CD4-positive, alpha-beta T cell treated with Interleukin-17A for 1 hour (primary cell): ENCODE results near the gene GALNT10.

ENCODE experiments used
- DNase-seq: peaks from one replicate; pipeline ENCODE4 v3.0.0-alpha.2; 2020

GALNT10 gene

DNA sequence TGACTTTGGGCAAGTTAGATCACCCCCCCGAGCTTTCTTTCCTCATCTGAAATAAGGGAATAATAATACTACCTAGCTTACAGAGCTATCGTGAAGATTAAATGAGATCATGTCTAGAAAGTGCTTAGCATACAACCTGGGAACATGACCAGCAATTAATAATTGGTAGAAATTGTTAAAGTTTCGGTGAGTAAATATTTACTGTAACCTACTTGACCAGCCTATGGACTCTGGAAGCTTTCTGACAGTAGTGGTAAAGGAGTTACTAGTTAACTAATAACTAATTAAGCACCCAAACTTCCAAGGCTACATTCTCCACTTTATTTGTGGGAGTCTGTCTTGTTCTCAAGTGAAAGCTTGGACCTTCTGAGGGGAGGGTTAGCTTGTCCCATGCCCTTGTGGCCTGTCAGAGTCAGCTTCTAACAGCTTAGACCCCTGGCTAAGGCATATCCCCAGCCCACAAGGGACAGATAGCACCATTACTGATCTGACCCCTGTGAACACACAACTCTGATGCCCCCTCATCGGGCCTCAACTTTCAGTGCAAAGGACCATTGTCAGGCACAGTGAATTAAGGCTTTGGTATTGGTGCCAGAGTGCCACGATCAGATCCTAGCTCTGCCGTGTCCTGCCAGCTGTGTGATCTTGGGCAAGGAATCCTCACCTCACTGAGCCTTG lies 196.6 kb downstream of the GALNT10 start:
- no peak for DNase-seq

GRCh38 chr5:154388842-154389241 lies 198.3 kb downstream of the GALNT10 start:
- DNase-seq, result no peak

GRCh38 chr5:154390096-154390495 lies 199.6 kb downstream of the GALNT10 start:
- DNase-seq, result no peak

DNA sequence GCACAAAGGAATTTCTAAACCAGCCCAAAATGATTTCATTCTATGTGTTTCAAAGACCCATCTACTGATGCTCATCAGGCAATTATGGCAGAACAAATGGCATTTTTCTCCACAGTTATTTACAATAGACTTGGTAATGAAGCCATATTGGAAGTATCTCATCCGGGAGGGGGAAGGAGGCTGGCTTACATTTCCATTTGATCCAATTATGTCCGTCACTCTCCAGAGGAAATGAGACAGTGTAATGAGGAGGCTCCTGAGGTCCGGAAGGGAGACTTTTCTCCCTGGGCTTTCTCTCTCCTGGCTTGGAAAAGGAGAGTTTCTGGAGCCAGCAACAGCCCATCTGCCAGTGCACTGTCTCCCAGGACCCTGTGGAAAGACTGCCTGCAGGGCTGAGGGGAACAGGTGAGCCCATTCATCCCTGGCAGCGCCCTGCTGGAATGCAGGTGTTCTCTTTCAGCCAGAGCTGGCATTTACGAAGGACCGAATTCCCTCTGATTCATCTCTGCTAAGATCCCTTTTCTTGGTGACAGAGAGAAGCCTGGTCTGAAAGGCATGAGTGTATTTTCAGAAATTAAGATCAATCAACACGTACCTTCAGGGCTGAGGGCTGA lies 200.3 kb downstream of the GALNT10 start:
- DNase-seq, result no peak

- no peak for DNase-seq
Observed at GRCh38 chr5:154391788-154392187, 201.3 kb downstream of the GALNT10 start.

GRCh38 chr5:154393850-154394249 lies 203.3 kb downstream of the GALNT10 start:
- DNase-seq, result no peak

GRCh38 chr5:154394307-154394706 lies 203.8 kb downstream of the GALNT10 start:
- no peak for DNase-seq

DNA sequence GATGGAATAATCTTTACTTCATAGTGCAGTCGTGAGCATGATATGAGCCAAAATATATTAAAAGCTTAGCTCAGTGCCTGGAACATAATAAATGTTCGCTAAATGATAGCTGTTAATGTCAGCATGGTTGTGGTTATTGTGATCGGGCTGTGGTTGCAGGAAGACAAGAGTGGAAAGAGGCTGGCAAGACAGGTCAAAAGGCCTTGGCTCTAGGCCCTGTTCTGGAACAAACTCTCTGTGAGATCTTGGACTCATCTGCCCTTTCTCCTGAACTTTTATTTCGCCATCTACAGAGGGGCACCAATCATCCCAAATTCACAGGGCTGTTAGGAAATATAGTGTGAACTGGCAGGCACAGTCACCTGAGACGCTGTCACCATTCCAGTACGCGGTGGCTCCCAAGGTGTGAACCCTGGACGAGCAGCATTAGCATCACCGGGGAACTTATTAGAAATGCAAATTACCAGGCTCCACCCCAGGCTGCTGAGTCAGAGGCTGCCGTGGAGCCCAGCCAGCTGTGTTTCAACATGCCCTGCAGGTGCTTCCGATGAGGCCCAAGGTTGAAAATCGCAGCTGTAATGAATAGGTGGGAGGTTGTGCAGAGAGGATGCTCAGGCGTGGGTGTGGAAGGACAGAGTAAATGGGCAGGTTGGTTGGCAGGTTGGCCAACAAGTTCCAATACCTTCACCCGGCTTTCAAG lies 205.0 kb downstream of the GALNT10 start:
- DNase-seq, result no peak

- DNase-seq, result no peak
Observed at GRCh38 chr5:154396128-154396527, 205.6 kb downstream of the GALNT10 start.

DNA sequence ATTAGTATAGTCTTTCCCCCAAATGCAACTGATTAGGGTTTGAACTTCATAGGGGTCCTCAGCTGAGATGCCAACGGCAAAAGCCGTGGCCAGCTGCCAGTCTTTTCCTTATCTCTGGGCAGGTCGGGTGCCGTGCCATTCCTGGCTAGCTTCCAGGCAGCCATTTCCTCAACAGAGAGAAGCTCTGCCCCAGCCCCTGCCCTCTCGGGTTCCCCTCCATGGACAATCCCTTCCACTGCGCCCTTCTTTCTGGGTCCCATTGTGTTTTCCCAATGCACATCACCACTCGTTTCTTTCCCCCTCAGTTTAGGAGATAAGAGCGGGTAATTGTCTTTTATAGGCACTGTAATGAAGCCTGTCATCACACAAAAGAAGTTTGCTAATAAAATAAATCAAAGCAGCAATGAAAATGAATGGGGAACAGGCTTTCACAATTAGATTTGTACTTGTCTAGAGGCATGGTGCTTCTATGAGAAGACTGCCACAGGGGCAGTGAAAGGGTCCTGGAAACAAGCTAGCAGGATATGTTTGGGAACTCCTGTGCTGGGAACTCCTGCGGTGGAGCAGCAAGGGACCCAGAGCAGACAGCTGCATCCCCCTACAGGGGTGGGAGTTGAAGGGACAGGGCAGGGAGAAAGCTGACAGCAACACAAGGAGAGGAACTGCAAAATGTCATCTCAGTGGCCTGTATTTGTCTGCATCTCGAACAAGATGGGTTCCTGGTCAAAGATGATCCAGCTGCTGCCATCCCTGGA lies 207.3 kb downstream of the GALNT10 start:
- no peak for DNase-seq

DNA sequence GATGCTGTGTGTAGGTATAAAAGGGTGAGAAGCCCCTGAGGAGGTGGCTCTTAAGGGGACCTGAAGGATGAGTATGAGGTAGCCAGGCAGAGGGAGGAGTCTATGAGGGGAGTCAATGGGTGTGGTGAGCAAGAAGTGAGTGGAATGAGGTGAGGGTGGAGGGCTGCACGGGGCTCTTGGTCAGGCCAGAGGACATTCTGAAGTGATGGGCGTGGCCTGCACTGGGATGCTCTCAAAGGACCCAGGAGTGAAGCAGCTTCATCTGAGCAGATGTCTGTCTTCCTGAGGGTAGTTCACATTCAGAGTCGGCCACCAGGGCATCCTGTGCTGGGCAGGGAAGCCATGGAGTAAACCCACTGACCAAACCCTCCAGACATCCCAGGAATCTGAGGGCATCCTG lies 210.1 kb downstream of the GALNT10 start:
- DNase-seq, result no peak

DNA sequence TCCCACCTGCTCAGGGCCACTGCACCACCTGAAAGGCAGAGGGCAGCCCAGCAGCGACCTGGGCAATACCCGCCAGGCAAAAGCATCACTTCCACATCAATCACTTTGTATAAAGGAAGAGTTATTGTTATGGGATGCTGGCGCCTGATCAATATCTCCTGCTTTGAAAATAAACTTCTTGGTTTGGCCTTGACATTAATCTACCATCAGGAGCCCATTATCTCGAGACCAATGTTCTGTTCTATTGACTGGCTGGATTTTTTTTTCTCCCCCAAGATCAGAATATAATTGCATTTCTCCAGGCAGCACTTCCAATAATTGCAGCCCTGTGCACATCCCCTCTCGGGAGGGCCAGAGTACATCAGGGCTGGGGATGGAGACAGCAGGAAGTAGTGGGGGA lies 210.8 kb downstream of the GALNT10 start:
- DNase-seq, result no peak

DNA sequence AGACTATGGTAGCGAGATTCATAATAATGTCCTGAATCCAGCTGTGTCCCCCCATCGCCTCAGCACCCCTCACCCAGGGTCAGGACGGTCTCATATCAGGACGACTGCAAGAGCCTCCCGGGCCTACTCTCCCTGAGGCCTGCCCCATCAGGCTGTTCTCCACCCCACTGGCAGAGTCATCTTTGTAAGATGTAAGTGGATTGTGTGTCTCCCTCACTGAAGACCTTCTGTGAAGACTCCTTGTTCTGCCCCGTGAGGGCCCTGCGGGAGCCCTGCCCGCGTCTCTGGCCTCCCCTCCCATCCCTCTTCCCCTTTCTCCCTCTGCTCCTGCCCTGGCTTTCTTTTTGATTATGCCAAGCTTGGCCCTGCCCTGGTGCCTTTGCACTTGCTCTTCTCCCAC lies 211.4 kb downstream of the GALNT10 start:
- DNase-seq, result no peak

DNA sequence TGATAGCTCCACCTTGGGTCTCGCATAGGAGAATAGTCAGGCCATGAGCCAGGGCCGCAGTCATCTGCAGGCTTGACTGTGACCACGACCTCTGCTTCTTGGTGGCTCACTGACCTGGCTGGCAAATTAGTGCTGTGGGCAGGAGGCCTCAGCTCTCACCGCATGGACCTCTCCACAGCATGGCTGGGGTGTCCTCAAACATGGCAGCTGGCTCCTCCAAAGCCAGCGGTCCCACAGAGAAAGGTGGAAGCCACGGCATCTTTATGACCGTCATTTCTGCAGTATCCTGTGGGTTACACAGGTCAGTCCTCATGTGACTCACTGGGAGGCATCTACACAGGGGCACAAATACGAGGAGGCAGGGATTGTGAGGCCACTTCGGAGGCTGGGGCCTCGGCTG lies 212.1 kb downstream of the GALNT10 start:
- DNase-seq, result no peak

- DNase-seq, result no peak
Observed at GRCh38 chr5:154403234-154403633, 212.7 kb downstream of the GALNT10 start.

DNA sequence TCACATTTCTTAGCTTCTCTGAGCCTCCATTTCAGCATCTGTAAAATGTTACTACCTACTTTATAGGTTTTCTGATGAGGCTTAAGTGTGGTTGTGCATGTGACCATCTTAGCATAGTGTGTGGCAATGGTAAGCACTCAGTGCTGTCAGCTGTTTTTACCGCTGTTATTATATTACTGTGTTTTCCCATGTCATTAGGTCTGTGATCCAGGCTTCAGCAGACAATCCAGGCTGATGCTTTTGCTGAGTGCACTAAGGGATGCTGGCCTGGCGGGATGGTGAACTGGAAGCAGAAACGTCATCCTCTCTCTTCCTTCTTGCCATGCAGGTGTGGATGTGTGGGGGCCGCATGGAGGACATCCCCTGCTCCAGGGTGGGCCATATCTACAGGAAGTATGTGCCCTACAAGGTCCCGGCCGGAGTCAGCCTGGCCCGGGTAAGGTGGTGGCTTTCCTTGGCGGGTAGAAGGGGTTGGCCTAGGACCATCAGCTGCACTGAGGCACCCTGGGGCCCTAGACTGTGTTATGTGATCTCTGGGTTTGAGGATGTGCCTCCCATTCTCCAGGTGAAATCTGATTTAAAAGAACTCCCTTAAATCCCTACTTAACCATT lies 213.3 kb downstream of the GALNT10 start:
- DNase-seq, result no peak

DNA sequence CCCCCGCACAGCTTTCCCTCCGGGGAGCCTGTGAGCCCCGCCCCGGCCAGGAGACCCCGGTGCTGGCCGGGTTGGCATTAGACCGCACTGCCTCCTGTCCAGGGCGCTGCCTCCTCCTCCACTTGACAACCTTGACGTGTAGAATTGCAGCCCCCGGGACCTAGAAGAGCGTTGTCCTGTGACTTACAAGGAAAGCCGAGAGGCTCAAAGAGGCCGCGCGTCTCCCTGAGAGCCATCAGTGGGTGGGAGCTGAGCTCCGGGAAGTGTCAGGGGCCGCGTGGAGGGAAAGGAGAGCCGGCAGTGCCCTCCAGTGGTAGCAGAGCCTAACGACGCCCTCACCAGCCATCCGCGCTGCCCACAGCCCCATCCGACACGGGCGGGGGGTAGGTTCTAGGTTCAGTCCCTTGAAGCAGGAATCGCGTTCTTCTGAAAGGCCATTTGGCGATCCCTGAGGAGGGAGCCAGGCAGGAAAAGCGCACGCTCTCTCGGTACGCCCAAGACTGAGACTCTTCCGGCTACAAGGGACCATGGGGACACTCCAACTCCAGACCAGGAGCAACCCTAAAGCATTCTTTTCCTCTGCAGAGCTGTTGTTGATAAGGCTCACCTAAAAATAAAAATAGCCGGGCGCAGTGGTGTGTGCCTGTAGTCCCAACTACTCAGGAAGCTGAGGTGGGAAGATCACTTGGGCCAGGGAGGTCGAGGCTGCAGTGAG lies 214.7 kb downstream of the GALNT10 start:
- peak; percentile 67 for DNase-seq

DNA sequence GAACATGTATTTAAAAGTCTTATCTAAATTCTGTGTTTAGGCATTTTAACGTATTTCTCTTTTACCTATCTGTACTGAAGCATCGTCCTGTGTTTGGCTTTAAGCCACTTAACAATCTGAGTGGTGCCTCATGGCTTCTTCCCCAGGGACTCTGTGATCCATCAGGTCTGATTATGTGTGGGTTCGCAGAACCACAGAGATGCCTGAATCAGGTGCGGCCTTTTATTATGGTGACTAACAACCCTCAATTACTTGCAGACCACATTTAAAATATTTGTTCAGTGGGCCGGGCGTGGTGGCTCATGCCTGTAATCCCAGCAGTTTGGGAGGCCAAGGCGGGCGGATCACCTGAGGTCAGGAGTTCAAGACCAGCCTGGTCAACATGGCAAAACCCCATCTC lies 215.7 kb downstream of the GALNT10 start:
- DNase-seq, result no peak

- DNase-seq, result no peak
Observed at GRCh38 chr5:154406826-154407225, 216.3 kb downstream of the GALNT10 start.

GRCh38 chr5:154408811-154409210 lies 218.3 kb downstream of the GALNT10 start:
- no peak for DNase-seq

DNA sequence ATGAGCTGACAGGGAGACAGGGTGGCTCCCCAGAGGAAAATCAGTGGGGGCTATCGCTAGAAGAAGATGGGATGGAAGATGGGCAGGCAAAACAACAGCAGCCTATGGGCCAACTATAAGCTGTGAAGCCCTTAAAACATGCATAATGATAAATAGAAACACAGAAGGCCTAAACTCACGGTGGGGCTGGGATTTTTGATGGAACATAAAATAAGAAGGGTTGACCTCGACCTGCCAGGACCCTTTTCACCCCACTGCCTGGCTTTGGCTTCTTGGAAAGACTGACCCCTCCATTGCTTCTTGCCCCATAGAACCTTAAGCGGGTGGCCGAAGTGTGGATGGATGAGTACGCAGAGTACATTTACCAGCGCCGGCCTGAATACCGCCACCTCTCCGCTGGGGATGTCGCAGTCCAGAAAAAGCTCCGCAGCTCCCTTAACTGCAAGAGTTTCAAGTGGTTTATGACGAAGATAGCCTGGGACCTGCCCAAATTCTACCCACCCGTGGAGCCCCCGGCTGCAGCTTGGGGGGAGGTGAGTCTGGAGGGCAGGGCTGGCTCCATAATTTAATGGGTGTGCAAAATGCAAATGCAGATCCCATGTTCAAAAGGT lies 218.8 kb downstream of the GALNT10 start:
- no peak for DNase-seq

DNA sequence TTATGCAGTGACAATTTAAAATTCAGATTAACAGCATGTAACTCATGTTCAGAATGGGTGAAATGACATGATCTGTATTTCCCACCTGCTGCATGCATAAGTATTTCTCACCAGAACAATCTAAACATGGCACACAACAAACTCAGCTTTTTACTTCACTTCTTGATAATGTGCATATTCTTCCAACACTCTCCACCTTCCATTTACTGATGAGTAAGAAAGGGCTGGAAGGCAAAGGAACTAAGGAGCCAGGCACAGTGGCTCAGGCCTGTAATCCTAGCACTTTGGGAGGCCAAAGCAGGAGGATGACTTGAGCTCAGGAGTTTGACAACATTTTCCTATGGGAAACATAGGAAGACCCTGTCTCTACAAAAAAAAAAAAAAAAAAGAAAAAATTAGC lies 219.5 kb downstream of the GALNT10 start:
- DNase-seq, result no peak
